Smooth muscle cell of the brain vasculature (primary cell): Measurements from ENCODE around the gene C1R.
"Not testable (repeated sequence)": the region's sequence is repeated elsewhere in the genome, so short reads cannot be mapped to it uniquely, and the experiment has no call there.

Experiments used
- DNase-seq: peaks from one replicate; pipeline ENCODE4 v3.0.0-alpha.2; 2012; ENCODE audit warnings: low read depth, low spot score

Gene C1R

GRCh38 chr12:7037411-7037810, 54.8 kb downstream of the C1R start:
- DNase-seq = not testable (repeated sequence)

GRCh38 chr12:7035463-7035862, 56.8 kb downstream of the C1R start:
- DNase-seq = no peak

- no peak for DNase-seq
These were observed 57.8 kb downstream of the C1R start for GRCh38 chr12:7034464-7034863.

- no peak for DNase-seq
These were observed 59.3 kb downstream of the C1R start for GRCh38 chr12:7032990-7033389.

GRCh38 chr12:7031306-7031705, 60.9 kb downstream of the C1R start:
- no peak for DNase-seq
